LNCAP (cell line): ENCODE data around the gene MALT1.

Source experiments
- TF ChIP-seq, protein P1 (sequence below): fragments of 450-650 bp; IDR thresholded peaks from 2 replicates; pipeline ENCODE4 v1.5.1; 2017; ENCODE audit warnings: mild to moderate bottlenecking

Gene MALT1

DNA sequence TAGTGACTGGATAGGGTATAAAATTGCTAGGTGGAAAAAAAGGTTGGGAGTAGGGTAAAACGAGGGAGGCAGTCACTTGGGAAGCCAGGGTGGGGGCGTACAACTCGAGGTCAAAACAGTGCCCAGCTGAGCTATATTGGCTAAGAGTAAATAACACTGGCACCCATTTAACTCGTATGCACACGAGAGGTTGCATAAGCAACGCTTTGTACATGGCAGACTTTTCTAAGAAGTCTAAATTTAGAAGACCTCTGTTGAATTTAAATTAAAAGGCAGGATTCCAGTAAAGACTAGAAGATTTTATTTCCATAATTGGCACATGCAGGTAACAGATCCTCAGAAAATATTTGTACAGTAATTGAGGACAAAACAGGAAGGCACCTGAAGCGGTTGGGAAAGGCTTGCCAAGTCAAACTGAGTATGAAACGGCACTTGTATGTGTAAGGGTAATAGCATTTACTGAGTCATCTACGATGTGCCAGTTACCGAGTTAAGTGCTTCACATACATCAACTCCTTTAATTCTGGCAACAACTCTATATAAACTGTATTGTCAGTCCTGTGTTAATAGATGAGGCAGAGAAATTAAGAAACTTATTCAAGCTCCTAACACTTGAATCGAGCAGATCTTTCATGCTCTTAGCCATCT, 1.4 kb upstream of the MALT1 start:
- TF ChIP-seq, protein P1, sequence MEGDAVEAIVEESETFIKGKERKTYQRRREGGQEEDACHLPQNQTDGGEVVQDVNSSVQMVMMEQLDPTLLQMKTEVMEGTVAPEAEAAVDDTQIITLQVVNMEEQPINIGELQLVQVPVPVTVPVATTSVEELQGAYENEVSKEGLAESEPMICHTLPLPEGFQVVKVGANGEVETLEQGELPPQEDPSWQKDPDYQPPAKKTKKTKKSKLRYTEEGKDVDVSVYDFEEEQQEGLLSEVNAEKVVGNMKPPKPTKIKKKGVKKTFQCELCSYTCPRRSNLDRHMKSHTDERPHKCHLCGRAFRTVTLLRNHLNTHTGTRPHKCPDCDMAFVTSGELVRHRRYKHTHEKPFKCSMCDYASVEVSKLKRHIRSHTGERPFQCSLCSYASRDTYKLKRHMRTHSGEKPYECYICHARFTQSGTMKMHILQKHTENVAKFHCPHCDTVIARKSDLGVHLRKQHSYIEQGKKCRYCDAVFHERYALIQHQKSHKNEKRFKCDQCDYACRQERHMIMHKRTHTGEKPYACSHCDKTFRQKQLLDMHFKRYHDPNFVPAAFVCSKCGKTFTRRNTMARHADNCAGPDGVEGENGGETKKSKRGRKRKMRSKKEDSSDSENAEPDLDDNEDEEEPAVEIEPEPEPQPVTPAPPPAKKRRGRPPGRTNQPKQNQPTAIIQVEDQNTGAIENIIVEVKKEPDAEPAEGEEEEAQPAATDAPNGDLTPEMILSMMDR = no peak

DNA sequence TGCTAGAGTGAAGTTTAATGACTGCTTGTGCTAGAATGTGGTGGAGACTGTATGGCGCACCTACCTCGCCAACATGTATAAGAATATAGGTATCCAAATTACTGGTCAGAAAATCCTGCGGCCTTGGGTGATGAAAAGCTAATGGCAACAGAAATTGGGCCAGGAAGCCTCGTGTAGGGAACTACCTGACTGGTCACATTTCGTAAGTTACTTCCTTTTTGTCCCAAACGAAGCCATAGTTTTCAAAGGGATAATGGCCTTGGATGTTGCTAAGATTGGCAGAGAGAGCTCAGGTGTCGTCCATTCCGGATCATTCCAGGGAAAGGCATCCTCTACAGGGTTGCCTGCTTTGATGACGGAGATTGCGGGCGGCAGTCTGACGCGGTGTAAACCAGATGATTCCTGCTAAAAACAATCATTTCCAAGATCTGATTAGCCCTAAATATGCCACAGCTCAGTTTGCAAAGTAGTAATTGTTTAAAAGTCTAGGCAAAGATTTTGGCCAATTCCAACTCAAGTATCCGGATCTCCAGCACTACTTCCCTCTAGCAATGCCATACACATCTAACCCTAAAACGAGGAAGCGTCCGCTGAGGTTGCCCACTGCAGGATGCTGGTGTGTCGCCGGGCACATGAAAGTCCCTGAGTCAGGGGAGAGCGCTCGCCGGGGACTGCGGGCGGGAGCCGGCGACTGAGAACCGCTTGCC, 708 bp upstream of the MALT1 start:
- TF ChIP-seq, protein P1 = no peak

DNA sequence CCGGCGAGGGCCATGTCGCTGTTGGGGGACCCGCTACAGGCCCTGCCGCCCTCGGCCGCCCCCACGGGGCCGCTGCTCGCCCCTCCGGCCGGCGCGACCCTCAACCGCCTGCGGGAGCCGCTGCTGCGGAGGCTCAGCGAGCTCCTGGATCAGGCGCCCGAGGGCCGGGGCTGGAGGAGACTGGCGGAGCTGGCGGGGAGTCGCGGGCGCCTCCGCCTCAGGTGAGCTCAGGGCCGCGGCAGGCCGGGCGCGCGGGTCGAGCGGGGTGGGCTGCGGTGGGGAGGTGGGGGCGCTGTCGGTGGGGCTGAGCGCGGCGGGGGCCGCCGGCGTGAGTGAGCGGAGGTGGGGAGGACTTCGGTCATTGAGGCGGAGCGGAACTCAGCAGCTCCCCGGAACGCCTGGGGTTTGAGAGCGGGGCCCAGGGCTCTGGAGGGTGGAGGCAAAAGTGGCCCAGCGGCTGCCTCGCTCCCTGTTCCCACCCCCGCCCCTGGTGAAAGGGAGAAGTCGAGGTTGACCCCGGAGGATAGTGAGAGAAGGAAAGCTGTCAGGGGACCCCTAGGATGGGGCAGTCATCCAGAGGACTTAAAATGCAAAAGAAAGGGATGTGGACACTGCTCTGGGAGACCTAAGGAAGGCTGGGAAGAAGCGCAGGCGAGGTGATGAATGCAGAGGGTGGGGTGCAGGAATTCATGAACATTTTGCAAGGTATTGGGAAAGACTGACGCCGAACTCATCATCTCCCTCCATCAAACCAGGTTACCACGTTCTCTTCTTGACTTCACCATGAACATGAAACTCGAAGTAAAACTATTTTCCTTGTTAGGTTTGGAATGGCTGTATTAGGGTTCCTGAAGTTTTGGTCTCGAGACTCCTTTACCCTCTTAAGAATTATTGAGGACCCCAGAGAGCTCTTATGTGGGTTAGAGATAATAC, 633 bp downstream of the MALT1 start:
- TF ChIP-seq, protein P1 = no peak

DNA sequence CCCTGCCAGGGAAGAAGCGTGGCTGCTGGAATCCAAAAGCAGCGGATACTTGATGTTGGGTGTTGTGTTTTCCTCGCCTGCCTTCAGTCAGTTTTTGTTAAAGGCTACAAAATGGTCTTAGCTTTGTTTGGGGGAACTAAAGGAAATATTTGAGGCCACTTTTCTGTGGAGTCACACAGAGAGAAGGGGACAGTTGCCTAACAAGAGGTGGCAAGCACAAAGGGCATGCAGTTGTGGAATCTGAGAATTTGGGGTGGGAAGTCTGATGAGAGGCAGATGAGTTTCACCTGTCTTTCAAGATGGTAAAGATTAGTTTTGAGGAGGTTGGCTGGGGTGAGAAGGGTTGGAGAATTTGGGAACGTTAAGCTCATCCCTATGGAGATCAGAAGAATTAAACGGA, 2.9 kb downstream of the MALT1 start:
- TF ChIP-seq, protein P1 = no peak

DNA sequence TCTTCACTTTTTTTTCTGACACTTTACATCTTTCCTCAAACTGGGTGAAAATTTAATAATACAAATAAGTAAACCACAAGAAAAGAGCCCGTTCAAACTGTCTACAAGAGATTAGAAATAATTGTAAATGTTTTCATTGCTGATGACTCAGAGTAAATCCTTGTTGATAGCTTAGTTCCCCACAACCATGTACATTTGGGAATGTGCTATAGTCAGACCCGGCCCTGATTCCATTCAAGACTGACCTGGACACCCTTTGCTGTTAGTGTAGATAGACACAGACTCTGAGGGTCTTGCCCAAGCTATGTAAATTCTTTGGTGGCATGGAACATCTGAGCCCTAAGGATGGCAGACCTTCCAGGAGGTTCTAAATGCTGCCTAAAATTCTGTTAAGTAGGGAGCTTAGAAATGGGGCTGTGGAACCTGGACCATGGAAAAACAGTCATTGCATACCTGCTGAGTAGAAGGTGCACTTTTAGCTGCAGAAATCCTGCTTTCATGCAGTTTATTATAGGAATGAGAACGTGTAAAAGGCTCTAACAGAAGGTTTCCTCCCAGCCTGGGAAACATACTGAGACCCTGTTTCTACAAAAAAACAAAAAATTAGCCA, 3.7 kb downstream of the MALT1 start:
- TF ChIP-seq, protein P1 = no peak

DNA sequence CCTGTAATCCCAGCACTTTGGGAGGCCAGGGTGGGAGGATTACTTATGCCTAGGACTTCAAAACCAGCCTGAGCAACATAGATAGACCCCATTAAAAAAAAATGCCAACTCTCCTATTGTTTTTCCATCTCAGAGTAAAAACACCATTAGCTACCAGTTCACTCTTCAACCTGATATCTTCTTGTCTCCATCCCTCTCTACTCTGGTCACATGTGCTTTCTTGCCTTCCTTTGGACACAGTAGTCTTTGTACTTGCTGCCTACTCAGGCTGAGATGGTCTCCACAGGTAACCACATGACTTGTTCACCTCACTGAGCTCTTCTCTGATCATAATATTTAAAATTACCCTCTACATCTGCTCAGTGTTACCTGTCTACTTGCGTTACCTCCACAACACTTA, 5.0 kb downstream of the MALT1 start:
- TF ChIP-seq, protein P1 = no peak

DNA sequence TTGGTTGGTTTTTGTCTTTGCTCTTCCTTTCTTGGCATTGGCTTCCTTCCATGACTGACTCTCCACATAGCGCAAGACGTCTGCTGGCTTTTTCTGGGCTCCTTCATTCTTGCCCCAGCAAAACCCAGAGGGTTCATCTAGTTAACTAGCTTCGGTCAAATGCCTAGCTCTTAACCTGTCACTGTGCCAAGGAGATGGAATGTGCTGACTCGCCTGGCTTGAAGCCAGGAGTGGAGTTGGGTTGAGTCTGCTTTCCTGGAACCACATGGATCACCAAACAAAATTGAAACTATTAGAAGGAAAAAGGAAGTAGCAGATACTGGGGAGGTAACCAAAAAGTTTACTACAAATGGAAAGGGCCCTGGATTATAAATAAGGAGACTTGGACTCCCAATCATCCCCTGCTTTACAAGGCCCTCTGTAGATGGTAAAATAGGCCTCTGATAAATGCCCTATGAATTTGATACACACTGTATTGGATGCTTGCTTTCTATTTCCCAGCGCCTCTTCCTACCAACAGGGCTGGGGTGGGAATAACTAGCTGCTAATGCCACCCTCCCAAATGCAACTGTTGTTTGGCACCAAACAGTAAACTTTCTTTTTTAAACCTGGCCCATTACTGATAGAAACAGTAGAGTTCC, 11.3 kb downstream of the MALT1 start:
- TF ChIP-seq, protein P1 = no peak
